ENCODE measurements around the gene TTC7B.

TTC7B gene

DNA sequence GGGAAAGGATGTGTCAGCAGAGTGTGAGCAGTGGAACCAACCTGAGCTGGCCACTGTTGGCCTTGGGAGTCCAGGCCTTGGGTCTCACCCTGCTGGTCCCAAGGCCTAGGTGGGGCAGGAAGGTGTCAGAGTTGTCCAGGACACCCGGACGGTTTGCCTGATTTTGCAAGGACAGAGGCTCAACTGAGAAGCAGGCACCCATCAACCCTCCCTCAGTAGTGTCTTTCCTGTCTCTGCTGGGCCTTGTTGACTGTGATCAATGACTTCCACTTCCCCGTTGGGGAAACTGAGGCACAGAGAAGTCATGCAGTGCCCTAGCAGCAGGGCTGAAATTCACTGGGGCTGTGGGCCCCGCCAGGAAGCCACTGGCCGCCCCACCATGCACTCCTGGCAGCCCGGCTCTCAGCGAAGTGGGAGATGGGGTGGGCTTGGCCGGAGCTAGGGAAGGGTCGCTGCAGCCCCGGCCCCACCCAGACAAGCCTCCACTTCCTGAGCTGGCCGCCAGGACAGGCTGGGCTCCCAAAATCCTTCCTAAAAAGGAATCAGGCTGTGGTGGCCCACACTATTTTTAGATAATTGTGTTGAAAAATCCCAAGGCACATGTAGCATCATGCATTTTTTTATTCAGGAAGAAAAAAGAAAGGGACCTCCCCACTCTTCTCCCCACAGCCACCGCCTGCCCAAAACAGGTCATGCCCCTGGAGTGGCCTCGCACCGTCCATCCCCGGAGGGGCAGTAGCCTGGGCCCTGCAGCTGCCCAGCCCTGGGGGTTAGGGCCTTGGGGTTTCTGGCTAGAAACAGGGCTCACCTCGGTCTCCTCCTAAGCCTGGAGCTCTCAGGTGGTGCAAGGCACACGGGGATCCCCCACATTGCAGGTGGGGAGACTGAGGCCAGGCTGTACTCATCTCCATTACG, 292.0 kb downstream of the TTC7B start:
- Histone ChIP-seq H3K27me3 (ENCODE audit: insufficient read depth, low read depth) (no peaks in the 10 kb centered on the region), H4K20me1 (ENCODE audit: insufficient read depth) (no peaks in the 10 kb centered on the region), H3K36me3 (ENCODE audit: insufficient read depth) (no peaks in the 10 kb centered on the region), H3K27ac (no peak overlapping the region), H3K4me2 (no peak overlapping the region), H3K79me2 (ENCODE audit: insufficient read depth, low read depth) (no peaks in the 10 kb centered on the region), H3K4me1 (ENCODE audit: low read depth, poor library complexity, severe bottlenecking) (no peaks in the 10 kb centered on the region), H3K4me3 (IDR thresholded peaks at IDR 0.05; ENCODE audit: insufficient read depth, low read depth, low read length) (no peak overlapping the region), H2AFZ (ENCODE audit: low read depth) (no peak overlapping the region), H3K9ac (no peak overlapping the region)
- TF ChIP-seq CTCF (conservative IDR thresholded peaks at IDR 0.05; ENCODE audit: low read depth, low read length) = no peak

GRCh38 chr14:90523544-90523943, 292.7 kb downstream of the TTC7B start:
- Histone ChIP-seq H2AFZ (ENCODE audit: low read depth) (no peak overlapping the region), H3K4me1 (ENCODE audit: low read depth, poor library complexity, severe bottlenecking) (no peaks in the 10 kb centered on the region), H3K4me2 (no peak overlapping the region), H3K79me2 (ENCODE audit: insufficient read depth, low read depth) (no peaks in the 10 kb centered on the region), H4K20me1 (ENCODE audit: insufficient read depth) (no peaks in the 10 kb centered on the region), H3K4me3 (IDR thresholded peaks at IDR 0.05; ENCODE audit: insufficient read depth, low read depth, low read length) (no peak overlapping the region), H3K27me3 (ENCODE audit: insufficient read depth, low read depth) (no peaks in the 10 kb centered on the region), H3K9ac (no peak overlapping the region), H3K36me3 (ENCODE audit: insufficient read depth) (no peaks in the 10 kb centered on the region), H3K27ac (no peak overlapping the region)
- TF ChIP-seq CTCF (conservative IDR thresholded peaks at IDR 0.05; ENCODE audit: low read depth, low read length) = no peak

DNA sequence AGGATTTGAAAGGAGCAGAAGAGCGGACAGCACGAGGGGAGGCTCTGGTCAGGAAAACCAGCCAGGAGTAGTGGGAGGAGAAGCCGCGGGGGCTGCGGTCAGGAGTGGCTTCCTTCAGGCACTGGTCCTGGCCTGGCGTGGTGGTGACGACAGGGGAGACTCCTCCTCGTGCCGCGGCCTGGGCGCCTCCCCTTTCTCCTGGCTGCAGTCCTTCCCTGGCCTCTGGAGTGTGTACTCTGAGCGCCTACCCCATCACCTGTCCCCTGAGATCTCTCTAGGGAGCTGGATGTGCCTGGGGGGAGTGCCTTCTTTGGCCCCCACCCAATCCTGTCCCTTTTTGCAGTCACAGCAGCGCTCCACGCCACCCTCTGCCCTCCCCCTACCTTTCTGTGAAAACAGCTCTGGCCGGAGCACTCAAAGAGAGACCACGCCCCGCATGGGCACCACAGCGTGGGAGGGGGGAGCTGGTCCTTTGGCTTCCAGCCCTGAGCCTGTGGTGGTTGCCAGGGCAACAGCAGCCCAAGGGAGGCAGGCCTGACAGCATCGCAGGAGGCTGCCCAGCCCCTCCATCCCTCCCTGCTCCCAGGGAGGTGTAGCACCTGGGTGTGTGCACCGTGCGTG, 293.5 kb downstream of the TTC7B start:
- H4K20me1 ChIP-seq (ENCODE audit: insufficient read depth) = no peaks in the 10 kb centered on the region
- H3K4me1 ChIP-seq (ENCODE audit: low read depth, poor library complexity, severe bottlenecking) = no peaks in the 10 kb centered on the region
- no peak overlapping the region for H3K27ac ChIP-seq
- no peak for TF ChIP-seq CTCF (conservative IDR thresholded peaks at IDR 0.05; ENCODE audit: low read depth, low read length)
- no peaks in the 10 kb centered on the region for H3K36me3 ChIP-seq (ENCODE audit: insufficient read depth)
- no peak overlapping the region for H3K4me3 ChIP-seq (IDR thresholded peaks at IDR 0.05; ENCODE audit: insufficient read depth, low read depth, low read length)
- no peak overlapping the region for H3K4me2 ChIP-seq
- H2AFZ ChIP-seq (ENCODE audit: low read depth) = no peak overlapping the region
- H3K9ac ChIP-seq = no peak overlapping the region
- H3K27me3 ChIP-seq (ENCODE audit: insufficient read depth, low read depth) = no peaks in the 10 kb centered on the region
- H3K79me2 ChIP-seq (ENCODE audit: insufficient read depth, low read depth) = no peaks in the 10 kb centered on the region

- H3K9ac ChIP-seq = no peak overlapping the region
- no peaks in the 10 kb centered on the region for H4K20me1 ChIP-seq (ENCODE audit: insufficient read depth)
- no peak overlapping the region for H3K4me2 ChIP-seq
- H3K4me1 ChIP-seq (ENCODE audit: low read depth, poor library complexity, severe bottlenecking) = no peaks in the 10 kb centered on the region
- TF ChIP-seq CTCF (conservative IDR thresholded peaks at IDR 0.05; ENCODE audit: low read depth, low read length) = no peak
- H3K4me3 ChIP-seq (IDR thresholded peaks at IDR 0.05; ENCODE audit: insufficient read depth, low read depth, low read length) = no peak overlapping the region
- no peaks in the 10 kb centered on the region for H3K27me3 ChIP-seq (ENCODE audit: insufficient read depth, low read depth)
- no peaks in the 10 kb centered on the region for H3K79me2 ChIP-seq (ENCODE audit: insufficient read depth, low read depth)
- no peaks in the 10 kb centered on the region for H3K36me3 ChIP-seq (ENCODE audit: insufficient read depth)
- no peak overlapping the region for H2AFZ ChIP-seq (ENCODE audit: low read depth)
- no peak overlapping the region for H3K27ac ChIP-seq
Observed at GRCh38 chr14:90521930-90522483, 294.2 kb downstream of the TTC7B start.

Data from KMS-11 (cell line).